ENCODE measurements around the gene ARHGAP26. TPM values are rescaled to one million over a fixed set of nuclear protein-coding genes. Genes with fewer than 3 reads are reported as not detected.

Gene ARHGAP26
- total RNA-seq, 4 donors from 2014 or later: 35.0 to 72.2 (median 44.0) TPM

- TF ChIP-seq CTCF (IDR thresholded peaks at IDR 0.05; ENCODE audit: low read depth): no peak
Observed at GRCh38 chr5:142798099-142798770, 28.1 kb downstream of the ARHGAP26 start.

- TF ChIP-seq CTCF (IDR thresholded peaks at IDR 0.05; ENCODE audit: low read depth): no peak
Observed at GRCh38 chr5:142800776-142801494, 30.8 kb downstream of the ARHGAP26 start.

- TF ChIP-seq CTCF (IDR thresholded peaks at IDR 0.05; ENCODE audit: low read depth): no peak
Observed at GRCh38 chr5:142801495-142801871, 31.3 kb downstream of the ARHGAP26 start.

DNA sequence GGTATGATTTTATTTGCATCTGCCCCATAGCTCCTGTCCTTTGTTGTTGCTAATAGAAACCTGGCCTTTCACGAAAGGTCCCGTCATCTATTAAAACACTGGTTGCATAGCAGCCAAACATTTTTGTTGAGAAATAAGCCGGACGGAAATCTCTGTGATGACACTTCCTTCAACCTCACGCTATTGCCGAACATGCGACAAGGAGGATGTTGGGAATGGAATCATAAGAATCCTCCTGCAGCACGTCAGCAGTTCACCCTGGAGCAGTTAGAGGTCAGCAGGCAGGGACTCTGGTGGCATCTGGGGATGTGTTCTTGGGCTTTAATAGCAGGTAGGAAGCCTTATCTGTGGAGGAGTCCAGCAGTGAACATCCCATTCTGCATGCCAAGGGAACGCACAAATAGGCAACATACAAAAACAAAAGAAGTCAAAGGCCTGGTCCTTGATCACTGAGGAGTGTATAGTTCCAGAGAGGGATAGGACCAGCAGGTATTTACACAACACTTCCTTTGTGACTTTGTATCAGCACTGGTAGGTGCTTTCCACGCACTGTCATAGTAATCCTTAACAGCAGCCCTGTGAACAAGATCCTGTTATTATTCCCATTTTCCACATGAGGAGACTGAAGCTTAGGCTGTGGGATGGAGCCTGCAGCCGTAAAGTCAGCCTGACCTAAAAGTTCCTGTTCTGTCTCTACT, 33.4 kb downstream of the ARHGAP26 start:
- TF ChIP-seq CTCF (IDR thresholded peaks at IDR 0.05; ENCODE audit: low read depth): no peak

- no peak for TF ChIP-seq CTCF (IDR thresholded peaks at IDR 0.05; ENCODE audit: low read depth)
Observed at GRCh38 chr5:142805339-142805738, 35.2 kb downstream of the ARHGAP26 start.

GRCh38 chr5:142806841-142807267, 36.7 kb downstream of the ARHGAP26 start:
- TF ChIP-seq CTCF (IDR thresholded peaks at IDR 0.05; ENCODE audit: low read depth): no peak

- TF ChIP-seq CTCF (IDR thresholded peaks at IDR 0.05; ENCODE audit: low read depth): no peak
Observed at GRCh38 chr5:142807372-142807911, 37.3 kb downstream of the ARHGAP26 start.
